Measurements from ENCODE around the gene KRTAP12-2. TPM values are rescaled to one million over a fixed set of nuclear protein-coding genes. Genes with fewer than 3 reads are reported as not detected.

The KRTAP12-2 gene
- total RNA-seq: not detected in 2 replicates

GRCh38 chr21:44666401-44667320 is at the start of gene KRTAP12-2:
KRTAP12-2 (minus strand) TSS chr21:44666927; CDS start chr21:44666886, 41 bp downstream.

GRCh38 chr21:44711327-44712202 is 44.8 kb upstream of the KRTAP12-2 start, which contains the start of gene TSPEAR:
TSPEAR (minus strand) TSS chr21:44711572; CDS start chr21:44711514, 58 bp downstream.

GRCh38 chr21:44697172-44697810 is 30.6 kb upstream of the KRTAP12-2 start, which contains the start of gene KRTAP10-12:
KRTAP10-12 (plus strand) TSS chr21:44697172; CDS start chr21:44697202, 30 bp downstream.

GRCh38 chr21:44681861-44682579 is 15.3 kb upstream of the KRTAP12-2 start, which contains the start of gene KRTAP12-1:
KRTAP12-1 (minus strand) TSS chr21:44682163; CDS start chr21:44682123, 40 bp downstream.

GRCh38 chr21:44657635-44658540 is 8.8 kb downstream of the KRTAP12-2 start, which contains the start of gene KRTAP12-3:
KRTAP12-3 (plus strand) TSS chr21:44657932; CDS start chr21:44657980, 48 bp downstream.

GRCh38 chr21:44654576-44655175 is 12.1 kb downstream of the KRTAP12-2 start, which contains the start of gene KRTAP12-4:
KRTAP12-4 (minus strand) TSS chr21:44654659; CDS start chr21:44654614, 45 bp downstream.

GRCh38 chr21:44646366-44647221 is 20.1 kb downstream of the KRTAP12-2 start, which contains the start of gene KRTAP10-11:
KRTAP10-11 (plus strand) TSS chr21:44646414; CDS start chr21:44646459, 45 bp downstream.

GRCh38 chr21:44637018-44637850 is 29.5 kb downstream of the KRTAP12-2 start, which contains the start of gene KRTAP10-10:
KRTAP10-10 (plus strand) TSS chr21:44637356; CDS start chr21:44637418, 62 bp downstream.

GRCh38 chr21:44626673-44627143 is 40.0 kb downstream of the KRTAP12-2 start, which contains the start of gene KRTAP10-9:
KRTAP10-9 (plus strand) TSS chr21:44627093; CDS start chr21:44627172, 79 bp downstream.

Other genes starting within 250 kb of the KRTAP12-2 start
- 0.38 and 0.85 TPM in 2 replicates for gene LRRC3, start 211.4 kb downstream of the KRTAP12-2 start, total RNA-seq
- not detected in 2 replicates for gene KRTAP10-1, start 126.7 kb downstream of the KRTAP12-2 start, total RNA-seq
- not detected in 2 replicates for gene KRTAP10-2, start 115.4 kb downstream of the KRTAP12-2 start, total RNA-seq
- not detected in 2 replicates for gene KRTAP10-3, start 108.1 kb downstream of the KRTAP12-2 start, total RNA-seq
- gene KRTAP10-4, start 93.2 kb downstream of the KRTAP12-2 start, total RNA-seq: not detected in 2 replicates
- gene KRTAP10-5, start 86.3 kb downstream of the KRTAP12-2 start, total RNA-seq: not detected in 2 replicates
- gene KRTAP10-6, start 74.4 kb downstream of the KRTAP12-2 start, total RNA-seq: not detected in 2 replicates
- gene KRTAP10-7, start 66.3 kb downstream of the KRTAP12-2 start, total RNA-seq: not detected in 2 replicates
- not detected in 2 replicates for gene KRTAP10-8, start 54.8 kb downstream of the KRTAP12-2 start, total RNA-seq
- gene KRTAP10-9, start 39.8 kb downstream of the KRTAP12-2 start, total RNA-seq: not detected in 2 replicates
- not detected in 2 replicates for gene KRTAP10-10, start 29.6 kb downstream of the KRTAP12-2 start, total RNA-seq
- not detected in 2 replicates for gene KRTAP10-11, start 20.5 kb downstream of the KRTAP12-2 start, total RNA-seq
- not detected in 2 replicates for gene KRTAP12-4, start 12.3 kb downstream of the KRTAP12-2 start, total RNA-seq
- gene KRTAP12-3, start 9.0 kb downstream of the KRTAP12-2 start, total RNA-seq: not detected in 2 replicates
- gene KRTAP12-1, start 15.2 kb upstream of the KRTAP12-2 start, total RNA-seq: not detected in 2 replicates
- gene KRTAP10-12, start 30.2 kb upstream of the KRTAP12-2 start, total RNA-seq: not detected in 2 replicates
- not detected in 2 replicates for gene TSPEAR, start 44.6 kb upstream of the KRTAP12-2 start, total RNA-seq
- gene UBE2G2, start 134.9 kb upstream of the KRTAP12-2 start, total RNA-seq: 63.7 and 71.1 TPM in 2 replicates
- gene SUMO3, start 151.1 kb upstream of the KRTAP12-2 start, total RNA-seq: 60.6 and 98.2 TPM in 2 replicates
- gene PTTG1IP, start 206.8 kb upstream of the KRTAP12-2 start, total RNA-seq: 220 and 298 TPM in 2 replicates